DMS79 treated with DMSO at 0.1 percent for 48 hours (cell line): ENCODE results near the gene OR8B3.

ENCODE experiments used
- DNase-seq: peaks from one replicate; lab custom pipeline; 2025; lab: John Stamatoyannopoulos, UW

OR8B3 gene

GRCh38 chr11:124359566-124359965 is 39.3 kb downstream of the OR8B3 start:
- no peak for DNase-seq

- no peak for DNase-seq
Measured at GRCh38 chr11:124346311-124346955, 52.4 kb downstream of the OR8B3 start.
